ENCODE data around the gene TM2D3.

The TM2D3 gene

DNA sequence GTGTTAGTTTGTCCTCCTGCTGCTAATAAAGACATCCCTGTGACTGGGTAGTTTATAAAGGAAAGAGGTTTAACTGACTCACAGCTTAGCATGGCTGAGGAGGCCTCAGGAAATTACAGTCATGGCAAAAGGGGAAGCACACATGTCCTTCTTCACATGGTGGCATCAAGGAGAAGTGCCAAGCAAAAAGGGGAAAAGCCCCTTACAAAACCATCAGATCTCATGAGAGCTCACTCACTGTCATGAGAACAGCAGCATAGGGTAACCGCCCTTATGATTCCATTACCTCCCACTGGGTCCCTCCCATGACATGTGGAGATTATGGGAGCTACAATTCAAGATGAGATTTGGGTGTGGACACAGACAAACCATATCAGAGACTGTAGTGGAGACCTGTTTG lies 27.0 kb downstream of the TM2D3 start:
- in situ Hi-C loops (cut with MboI; ENCODE audit: low sequenced_read_pairs), result no loop called here

DNA sequence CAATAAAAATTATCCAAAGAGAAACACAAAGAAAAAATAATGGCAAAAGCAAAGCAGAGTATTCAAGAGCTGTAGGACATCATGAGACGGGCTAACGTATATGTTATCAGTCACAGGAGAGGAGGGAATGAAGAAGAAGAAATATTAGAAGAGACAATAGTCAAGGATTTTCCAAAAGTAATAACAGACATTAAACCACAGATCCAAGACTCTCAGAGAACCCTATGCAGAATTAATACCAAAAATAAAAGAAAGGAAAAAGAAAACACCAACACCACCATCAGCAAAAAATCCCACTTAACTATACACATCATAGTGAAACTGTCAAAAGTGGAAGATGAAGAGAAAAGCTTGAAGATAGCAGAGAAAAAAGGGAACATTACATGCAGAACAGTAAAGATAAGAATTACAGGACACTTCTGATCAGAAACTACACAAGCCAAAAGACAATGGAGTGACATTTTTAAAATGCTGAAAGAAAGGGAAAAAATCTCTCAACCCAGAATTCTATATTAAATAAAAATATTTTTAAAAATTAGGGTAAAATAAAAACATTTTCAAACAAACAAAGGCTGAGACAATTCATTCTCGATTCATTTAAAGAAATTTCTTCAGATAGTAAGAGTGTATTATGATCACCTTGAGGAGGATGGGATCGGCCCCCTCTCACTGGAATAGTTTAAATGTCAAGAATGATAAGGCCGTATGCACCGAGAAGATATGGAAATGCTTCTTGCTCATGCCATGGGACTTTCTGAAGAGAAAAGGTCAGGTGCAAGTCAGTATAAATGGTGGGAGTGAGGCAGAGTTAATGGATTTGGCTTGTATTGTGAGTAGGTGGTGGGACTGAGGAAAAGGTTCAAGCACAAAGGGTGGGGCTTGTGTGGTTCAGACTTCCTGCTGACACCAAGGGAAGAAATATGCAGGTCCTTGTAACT lies 28.5 kb downstream of the TM2D3 start:
- in situ Hi-C loops (cut with MboI; ENCODE audit: low sequenced_read_pairs), result no loop called here

DNA sequence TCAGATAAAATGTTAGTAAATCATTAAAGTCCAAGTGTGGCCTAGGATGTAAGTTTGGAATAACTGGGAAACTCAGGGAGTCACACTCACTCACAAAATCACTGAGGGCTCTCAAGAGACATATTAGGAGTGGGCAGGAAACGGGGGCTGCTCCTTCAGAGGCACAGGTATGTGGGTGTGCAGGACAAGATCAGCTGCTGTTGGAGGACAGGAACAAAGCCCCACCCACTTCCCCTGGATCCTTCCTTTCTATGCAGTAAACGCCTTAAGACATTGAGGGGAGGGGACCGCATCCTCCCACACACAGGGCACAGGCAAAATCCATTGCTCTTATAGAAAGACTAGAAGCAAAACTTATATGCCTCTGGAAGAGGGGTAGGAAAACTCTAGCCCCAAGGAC lies 30.2 kb downstream of the TM2D3 start:
- in situ Hi-C loops (cut with MboI; ENCODE audit: low sequenced_read_pairs), result no loop called here

DNA sequence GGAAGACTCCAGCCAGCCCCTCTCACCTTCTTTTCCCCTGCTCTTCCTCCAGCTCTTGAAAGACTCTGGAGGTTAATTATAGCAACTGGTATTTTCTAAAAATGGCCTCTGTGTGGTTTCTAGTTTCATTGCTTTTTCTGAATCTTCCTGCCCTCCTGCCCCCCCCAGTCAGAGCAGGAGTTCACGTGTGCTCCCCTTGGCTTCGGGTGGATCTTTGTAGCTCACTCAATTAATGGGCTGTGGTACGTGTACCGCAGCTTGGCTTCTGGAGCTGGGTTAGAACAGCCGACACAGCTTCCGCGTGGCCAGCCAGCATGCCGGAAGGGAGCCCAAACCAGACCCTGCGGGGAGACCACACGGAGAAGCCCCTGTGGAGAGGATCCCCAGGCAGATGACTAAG lies 31.5 kb downstream of the TM2D3 start:
- in situ Hi-C loops (cut with MboI; ENCODE audit: low sequenced_read_pairs), result no loop called here

DNA sequence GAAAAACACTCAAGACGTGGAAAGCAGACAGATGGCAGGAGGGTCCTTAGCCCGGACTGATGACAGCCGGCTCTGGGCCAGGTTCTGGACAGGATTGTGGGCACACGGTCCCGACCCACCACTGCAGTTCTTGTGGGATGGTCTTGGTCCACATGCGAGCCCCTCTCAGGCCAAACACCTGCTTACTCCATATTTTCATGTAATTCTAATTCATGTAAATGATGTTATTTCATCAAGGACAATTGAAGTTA lies 32.6 kb downstream of the TM2D3 start:
- in situ Hi-C loops (cut with MboI; ENCODE audit: low sequenced_read_pairs), result no loop called here

DNA sequence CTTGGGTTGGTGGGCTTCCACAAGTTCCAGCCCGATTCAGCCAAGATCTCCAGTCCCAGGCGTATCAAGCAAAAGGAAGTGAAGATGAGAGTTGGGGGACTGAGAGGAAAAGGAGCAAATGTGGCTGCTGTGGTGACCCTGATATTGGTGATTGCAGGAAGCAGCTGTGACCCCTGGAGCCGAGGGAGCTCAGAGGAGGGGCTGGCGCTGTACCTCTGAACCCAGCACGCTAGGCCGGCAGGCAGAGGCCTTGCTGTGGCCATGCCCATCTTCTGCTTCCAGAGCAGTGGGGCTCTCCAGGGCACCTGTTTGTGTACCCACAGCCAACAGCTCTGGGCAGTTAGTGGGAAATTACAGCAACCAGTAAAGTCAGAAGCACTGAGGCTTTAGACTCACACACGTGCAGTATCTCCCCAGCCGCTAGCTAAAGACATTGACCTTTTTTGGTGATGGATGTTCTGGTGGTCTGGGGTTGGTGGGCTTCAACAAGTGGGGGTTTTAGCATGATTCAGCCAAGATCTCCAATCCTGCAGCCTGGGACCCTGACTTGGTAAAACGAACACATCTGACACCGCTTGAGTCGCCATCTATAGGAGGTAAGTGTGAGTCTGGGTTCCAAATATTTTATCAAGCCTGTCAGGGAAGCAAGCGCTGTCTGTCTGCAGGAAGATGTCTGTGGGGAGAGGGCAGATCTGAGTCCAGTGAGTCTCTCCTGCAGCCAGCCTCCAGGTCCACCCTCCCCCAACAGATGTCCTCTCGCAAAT lies 33.1 kb downstream of the TM2D3 start:
- in situ Hi-C loops (cut with MboI; ENCODE audit: low sequenced_read_pairs), result no loop called here

DNA sequence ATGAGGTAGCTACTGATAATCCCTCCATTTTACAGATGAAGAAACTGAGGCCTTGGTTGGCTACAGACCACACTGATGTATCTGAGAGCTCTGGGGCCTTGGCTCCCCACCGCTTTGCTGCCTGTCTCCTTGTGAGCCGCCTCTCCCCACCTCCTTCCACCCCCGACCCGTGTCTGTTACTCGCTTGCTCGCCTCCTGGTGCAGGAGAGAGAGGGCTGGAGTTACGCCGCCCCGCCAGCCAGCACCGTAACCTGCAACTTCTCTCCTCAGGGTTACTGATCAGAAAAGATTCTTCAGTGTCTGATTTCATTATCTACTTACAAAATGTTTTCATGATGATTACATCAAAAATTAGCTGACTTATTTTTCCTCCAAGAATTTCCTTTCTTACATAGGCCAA lies 34.1 kb downstream of the TM2D3 start:
- in situ Hi-C loops (cut with MboI; ENCODE audit: low sequenced_read_pairs), result no loop called here

DNA sequence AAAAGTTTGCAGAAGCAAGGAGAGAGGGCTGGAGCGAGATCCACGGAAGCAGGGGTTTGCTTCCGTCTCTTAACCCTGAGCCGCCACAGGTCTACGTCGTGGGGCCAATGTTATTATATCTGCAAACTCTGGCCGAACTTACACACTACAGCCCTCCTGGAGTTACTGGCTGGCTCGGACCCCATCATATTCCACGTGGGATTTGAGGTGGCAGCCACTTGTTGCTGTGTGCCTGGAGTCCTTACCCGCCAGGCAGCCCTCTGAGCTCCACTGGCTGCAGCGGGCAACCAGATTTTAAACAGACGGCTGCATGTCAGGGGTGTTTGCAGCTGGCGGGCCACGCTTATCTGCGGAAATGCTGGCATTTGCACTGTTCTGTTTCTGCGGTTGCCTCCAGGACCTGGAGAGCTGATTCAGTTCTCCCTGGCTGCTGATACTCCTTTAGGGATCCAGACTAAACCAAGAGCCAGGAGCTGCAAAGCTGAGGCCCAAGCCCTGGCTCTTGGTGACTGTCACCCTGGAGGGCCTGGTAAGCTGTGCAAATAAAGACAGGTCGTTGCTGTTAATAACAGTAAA lies 34.7 kb downstream of the TM2D3 start:
- in situ Hi-C loops (cut with MboI; ENCODE audit: low sequenced_read_pairs), result no loop called here

DNA sequence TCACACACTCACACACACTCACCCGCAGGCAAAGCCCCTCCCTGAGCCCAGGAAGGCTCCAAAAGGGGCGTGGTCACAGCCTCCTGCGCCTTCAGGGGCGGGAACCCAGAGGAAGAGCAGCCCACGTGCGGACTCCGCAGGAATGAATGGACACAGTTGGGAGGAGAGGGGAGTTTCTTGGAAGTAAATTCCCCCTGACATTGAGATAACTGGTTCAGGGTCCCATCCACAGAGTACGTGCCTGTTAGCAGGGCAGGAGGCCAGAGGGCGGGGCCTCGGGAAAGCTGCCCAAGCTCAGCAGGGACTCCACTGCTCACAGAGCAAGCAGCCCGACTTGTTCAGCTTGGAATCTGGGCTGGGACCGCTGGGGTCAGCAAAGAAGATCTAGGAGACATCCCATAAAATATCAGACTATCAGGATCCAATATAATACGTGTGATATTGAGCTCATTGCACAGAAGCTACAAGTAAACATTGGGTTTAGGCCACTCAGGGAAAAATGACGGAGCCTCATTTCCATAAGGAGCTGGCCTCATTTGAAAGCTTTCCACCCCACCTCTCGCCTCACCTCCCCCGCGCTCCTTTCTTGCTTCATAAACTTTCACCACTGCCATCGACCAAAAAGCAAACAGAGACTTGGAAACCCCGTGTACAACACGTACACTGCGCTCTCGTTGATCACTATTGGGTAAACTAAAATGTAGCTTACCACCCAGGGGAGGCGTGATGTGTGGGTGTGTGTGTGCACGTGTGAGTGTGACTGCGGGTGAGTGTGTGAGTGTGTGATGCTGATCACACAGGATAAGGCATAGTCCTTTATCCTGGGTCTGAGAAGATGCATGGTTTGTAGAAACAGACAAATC lies 36.0 kb downstream of the TM2D3 start:
- in situ Hi-C loops (cut with MboI; ENCODE audit: low sequenced_read_pairs), result no loop called here

DNA sequence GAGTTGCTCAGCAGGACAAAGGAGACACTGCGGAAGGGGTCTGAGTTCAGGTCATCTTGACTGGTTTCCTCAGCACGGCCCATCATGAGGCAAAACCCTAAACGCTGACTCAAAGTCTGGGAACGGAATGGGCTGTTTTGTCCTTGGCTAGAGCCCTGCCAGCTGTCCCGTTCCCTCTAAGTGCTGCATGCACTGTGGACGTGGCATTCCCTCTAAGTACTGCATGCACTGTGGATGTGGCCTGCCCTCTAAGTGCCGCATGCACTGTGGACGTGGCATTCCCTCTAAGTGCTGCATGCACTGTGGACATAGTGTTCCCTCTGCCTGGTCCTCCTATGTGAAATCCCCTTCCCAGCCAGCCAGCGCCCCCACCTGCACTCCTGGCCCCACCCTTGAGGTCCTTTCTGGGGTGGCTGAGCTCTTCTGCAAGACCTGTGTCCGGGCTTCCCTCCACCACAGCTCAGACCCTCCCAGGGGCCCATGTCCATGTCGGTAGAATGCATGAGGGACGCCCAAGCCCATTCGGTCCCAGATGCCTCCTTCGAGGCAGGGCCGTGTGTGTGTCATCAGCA lies 36.7 kb downstream of the TM2D3 start:
- in situ Hi-C loops (cut with MboI; ENCODE audit: low sequenced_read_pairs), result no loop called here

DNA sequence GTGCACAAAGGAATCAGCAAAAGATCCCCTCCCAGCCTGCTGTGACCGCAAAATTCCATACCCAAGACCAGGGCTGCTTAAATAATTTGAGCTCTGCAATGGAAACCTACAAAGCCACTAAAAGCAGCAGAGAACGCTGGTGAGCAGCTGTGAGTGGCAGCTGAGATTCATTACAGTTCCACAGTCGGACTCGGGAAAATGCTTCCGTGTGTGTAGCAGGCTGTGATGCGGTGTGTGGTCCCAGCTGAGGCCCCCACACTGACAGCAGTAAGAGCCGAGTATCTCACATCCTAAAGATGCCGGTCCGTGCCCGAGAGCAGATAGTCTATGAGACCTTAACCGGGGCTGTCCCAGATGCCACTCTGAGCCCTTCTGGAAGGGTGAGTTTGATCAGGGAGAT lies 37.4 kb downstream of the TM2D3 start:
- in situ Hi-C loops (cut with MboI; ENCODE audit: low sequenced_read_pairs), result no loop called here

DNA sequence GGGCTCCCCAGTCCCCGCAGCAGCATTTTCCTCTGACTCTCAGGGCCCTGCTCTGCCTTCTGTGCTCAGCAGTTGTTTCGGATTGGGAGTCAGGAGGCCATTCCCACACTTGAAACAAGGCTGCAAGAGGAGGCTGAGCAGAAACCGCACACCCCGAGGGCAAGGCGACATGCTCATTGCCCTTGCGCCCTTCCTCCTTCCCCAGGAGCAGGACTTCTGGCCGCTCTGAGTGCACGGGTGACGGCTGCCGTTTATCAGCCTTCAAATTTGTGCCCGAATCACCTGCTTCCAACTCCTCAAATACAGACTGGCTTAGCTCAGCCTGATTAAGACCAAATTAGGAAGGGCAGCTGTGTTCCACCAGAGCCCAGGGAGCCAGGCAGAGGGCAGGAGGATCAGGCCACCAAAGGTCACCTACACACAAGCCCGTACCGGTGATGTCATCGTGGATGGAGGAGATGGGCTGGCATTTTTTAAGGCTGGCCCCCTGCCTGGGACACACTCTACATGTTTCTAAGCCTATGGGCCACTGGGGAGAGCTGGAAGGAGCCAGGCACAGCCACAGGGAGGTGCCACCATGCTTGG lies 38.1 kb downstream of the TM2D3 start:
- in situ Hi-C loops (cut with MboI; ENCODE audit: low sequenced_read_pairs), result no loop called here

DNA sequence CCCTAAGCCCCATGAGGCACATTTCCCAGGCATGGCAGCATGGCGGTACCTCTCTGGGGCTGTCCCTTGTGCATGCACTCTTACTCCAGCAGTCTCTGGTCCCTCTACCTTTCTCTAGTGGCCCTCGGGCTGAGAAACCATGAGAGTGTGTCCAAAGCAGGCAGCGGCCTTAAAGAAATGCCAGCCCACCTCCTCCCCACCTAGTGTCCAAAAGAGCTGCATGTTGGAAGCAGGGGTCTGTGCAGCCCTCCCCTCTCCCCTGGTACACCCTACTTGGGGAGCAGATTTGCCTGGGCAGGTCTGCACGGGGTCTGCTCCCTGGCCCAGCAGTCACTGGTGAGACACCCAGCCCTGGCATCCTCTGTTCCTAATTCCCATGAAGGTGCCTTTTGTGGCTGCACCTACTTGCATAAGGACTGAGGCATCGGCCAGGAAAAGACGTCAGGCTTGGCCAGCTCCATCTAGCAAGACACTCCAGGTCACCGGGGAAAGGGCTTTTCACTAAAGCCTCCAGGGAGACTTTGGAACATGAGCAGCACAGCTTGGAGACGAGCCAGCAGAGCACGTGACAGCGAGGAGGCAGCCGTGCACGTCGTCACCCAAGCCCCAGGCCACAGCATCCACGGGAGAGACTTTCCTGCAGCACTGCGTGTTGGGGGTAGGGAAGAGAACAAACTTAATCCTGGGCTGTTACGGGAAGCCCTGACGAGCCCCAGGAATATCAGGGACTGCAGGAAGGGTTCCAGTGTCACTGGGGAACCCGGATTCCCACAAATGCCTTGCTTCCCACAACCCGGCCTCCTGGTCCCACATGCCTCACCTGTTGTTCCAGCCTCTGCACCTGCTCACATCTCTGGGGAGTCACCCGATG lies 38.8 kb downstream of the TM2D3 start:
- in situ Hi-C loops (cut with MboI; ENCODE audit: low sequenced_read_pairs), result no loop called here

DNA sequence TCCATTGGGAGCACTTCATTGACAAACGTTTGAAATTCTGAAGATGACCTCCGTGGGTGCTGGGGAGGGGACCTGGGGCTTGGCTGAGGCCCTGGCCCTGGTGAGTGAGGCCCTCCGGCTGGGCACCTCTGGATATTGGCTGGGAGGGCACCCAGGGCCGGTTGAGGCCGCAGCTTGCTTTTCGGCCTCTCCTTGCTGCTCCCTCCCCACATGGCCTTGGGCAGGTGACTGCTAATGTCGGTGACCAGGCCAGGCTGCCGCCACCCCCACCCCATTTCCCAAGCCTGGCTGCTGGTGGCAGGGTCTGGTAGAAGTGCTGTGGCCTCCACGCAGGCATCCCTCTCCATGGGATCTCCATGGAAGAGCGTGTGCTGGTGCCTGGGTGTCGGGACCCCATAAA lies 39.5 kb downstream of the TM2D3 start:
- in situ Hi-C loops (cut with MboI; ENCODE audit: low sequenced_read_pairs), result no loop called here

DNA sequence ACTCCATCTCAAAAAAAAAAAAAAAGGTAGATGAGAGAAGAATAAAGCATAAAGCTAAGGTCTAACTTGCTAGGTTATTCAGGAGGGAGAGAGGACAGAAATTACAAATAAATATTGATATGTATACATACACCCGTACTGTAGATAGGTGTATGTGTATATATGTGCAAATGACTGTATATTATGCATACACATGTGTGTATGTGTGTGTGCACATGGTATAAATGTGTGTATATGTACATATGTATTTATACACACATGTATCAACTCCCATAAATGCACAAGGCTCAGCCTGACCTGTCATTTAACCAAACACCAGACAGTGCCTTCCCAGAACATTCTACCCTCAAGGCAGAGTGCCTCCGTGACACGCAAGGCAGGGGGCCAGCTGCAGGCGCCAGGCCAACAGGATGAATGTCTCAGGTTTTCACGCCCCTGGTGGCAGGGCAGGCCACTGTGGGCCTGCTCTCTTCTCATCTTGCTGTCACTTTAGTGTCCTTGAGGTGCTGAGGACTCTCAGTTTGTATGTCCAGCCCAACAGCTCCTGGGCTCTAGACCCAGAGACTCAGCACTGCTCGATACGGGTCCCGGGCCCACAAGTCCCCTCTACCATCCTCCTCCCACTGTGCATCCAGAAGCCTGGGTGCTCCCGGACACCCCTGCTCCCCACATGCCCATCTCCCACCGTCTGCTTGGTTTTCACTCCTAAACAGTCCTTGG lies 40.4 kb downstream of the TM2D3 start:
- in situ Hi-C loops (cut with MboI; ENCODE audit: low sequenced_read_pairs), result no loop called here

DNA sequence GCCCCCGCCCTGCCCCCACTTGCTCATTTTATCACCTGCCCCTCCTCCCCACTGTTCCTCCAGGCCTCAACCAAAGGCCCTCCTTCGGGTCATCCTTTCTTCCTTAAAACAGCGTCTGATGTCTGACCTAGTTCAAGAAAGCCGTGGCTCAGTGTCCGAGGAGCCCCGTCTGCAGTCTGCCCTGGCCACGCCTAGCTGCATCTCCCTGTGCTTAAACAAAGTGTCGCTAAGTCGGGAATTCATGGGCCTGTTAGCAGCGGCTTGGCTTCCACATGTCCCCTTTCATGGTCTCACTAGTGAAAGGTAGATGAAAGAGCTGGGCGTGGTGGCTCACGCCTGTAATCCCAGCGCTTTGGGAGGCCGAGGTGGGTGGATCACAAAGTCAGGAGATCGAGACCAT lies 41.2 kb downstream of the TM2D3 start:
- in situ Hi-C loops (cut with MboI; ENCODE audit: low sequenced_read_pairs), result no loop called here

DNA sequence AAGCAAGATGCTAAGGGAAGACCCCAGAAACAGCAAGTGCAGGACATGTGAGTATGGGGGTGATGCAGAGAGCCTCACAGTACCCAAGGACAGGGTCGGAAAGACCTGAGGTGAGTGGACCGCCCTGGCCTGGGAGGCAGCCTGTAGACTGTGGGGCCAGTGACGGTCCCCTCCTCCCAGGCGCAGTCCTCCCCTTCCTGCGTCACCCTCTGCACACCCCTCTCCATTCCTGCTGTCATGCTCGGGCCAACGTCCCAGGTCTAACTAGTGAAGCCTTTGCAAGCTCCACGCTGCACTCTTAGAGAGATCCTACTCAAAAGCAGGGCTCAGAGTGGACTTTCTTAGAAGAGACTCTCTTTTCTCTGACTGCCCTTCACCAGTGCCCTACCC lies 41.6 kb downstream of the TM2D3 start:
- in situ Hi-C loops (cut with MboI; ENCODE audit: low sequenced_read_pairs), result no loop called here

DNA sequence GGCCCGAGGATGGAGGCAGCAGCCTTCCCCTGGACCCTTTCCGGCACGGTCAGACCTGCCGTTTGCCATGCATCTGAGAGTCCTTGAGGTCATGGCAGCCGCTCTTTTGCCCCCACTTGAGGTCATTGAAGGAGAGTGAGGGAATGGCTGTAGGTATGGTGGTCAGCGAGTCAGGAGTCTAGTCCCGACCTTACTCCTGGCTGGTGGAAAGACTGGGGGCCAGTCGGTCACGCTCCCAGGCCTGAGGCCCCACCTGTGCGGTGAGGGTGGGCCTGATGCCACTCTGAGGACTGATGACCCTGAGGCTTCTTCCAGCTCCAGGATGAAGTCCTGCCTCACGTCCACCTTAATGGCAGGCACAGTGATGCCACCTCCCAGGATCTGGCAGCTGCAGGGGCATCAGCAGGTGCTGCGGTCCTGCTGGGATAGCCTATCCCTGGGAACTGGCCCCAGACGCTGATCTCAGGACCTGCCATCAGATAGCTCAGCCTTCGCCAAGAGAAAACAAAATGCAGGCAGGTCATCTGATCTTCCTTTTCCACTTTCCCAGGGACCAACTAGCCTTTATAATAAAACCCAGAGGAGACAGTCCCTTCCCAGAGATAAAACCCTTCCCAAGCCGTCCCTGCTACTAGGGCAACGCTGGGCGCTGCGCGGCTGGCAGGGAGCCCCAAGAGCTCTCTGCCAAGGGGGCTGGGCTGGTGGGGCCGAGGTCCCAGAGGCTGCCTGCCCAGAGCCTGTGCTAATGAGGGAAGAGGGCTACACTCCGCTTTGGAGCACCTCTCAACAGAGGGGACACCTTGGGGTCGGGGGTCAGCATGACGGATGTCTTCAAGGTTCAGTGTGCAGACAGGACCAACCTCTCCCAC lies 42.2 kb downstream of the TM2D3 start:
- in situ Hi-C loops (cut with MboI; ENCODE audit: low sequenced_read_pairs), result no loop called here
